Measurements from ENCODE around the gene C2CD3. TPM values are rescaled to one million over a fixed set of nuclear protein-coding genes. Genes with fewer than 3 reads are reported as not detected.

Gene C2CD3
- total and polyA plus RNA-seq, 10 of the 15 experiments (the other 5 are each of a cell fraction or from before 2014, with no cell fraction given), result 2.3 to 24.0 (median 16.3) TPM

- TF ChIP-seq E2F4 (IDR thresholded peaks at IDR 0.05; ENCODE audit: low read depth, low read length) (no peak), IRF3 (IDR thresholded peaks at IDR 0.05) (no peak), CEBPZ (IDR thresholded peaks at IDR 0.05; ENCODE audit: low read depth, low read length) (no peak), PRDM15 (CRISPR knock-in tag; IDR thresholded peaks at IDR 0.05) (no peak), MEF2A (IDR thresholded peaks at IDR 0.05; ENCODE audit: insufficient read depth, low read depth, low read length) (0 out of 2 replicates have a peak, but pooled peaks have one; percentile 17), BHLHE40 (IDR thresholded peaks at IDR 0.05; ENCODE audit: borderline replicate concordance in 1 of 2, low read depth in 2 of 2, low read length in 1 of 2) (0 out of 4 replicates have a peak, but pooled peaks of 1 of the 2 experiments have one; percentile 11), ELK1 (IDR thresholded peaks at IDR 0.05; ENCODE audit: low read depth, low read length) (no peak; the same call in 1 of the 2 replicates), MYC (IDR thresholded peaks at IDR 0.05; ENCODE audit: insufficient read depth, insufficient read length, insufficient replicate concordance, low read length, severe bottlenecking) (no peak), PML (IDR thresholded peaks at IDR 0.05; ENCODE audit: low read length) (no peak), TARDBP (IDR thresholded peaks at IDR 0.05; ENCODE audit: borderline replicate concordance) (no peak), ETV6 (conservative IDR thresholded peaks at IDR 0.05 in 1 of 2, IDR thresholded peaks at IDR 0.05 in 1 of 2; ENCODE audit: borderline replicate concordance in 1 of 2, low read depth in 1 of 2) (no peak), NFXL1 (IDR thresholded peaks at IDR 0.05; ENCODE audit: borderline replicate concordance) (no peak), GABPA (IDR thresholded peaks at IDR 0.05; ENCODE audit: low read depth) (no peak), MLLT1 (IDR thresholded peaks at IDR 0.05) (peak; percentile 82), BACH1 (IDR thresholded peaks at IDR 0.05; ENCODE audit: borderline replicate concordance) (no peak), IRF4 (IDR thresholded peaks at IDR 0.05; ENCODE audit: low read depth, low read length) (no peak), ZNF24 (IDR thresholded peaks at IDR 0.05) (no peak)
These were observed 179.3 kb downstream of the C2CD3 start (continued) for GRCh38 chr11:73991471-73992006.
